ENCODE results near the gene KRT14.
"Not testable (repeated sequence)": the region's sequence is repeated elsewhere in the genome, so short reads cannot be mapped to it uniquely, and the experiment has no call there.

The KRT14 gene

DNA sequence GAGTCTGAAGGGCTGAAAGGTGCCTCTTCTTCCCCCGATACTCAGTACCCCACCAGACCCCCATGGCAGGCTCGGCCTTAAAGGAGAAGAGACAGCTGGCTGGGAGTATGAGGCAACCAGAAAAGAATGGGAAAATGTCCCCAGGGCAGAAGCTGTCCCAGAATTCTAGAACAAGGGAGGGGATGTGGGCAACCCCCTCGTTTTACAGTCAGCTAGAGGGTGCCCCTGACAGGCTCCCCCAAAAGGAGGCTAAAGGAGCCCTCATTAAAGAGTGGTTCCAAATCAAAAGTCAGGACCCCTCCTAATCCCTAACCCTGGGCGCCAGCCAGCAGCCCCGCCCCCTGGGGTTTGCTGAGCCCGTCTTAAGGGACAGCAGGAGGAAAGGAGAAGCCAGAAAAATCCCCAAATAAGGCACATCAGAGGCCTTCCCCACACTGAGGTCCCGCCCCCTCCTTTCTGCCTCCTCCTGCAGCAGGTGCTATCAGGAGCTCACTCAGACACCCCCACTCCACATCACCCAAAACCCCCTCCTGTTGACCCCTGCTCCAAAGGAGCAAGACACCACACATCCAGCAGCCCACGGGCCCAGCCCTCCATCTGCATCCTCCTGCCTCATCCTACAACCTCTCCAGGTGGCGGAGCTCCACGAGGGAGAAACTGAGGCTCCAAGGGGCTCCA lies 36.6 kb upstream of the KRT14 start:
- not testable (repeated sequence) for DNase-seq (ENCODE audit: low read depth in 1 of 2, low spot score in 1 of 2)

DNA sequence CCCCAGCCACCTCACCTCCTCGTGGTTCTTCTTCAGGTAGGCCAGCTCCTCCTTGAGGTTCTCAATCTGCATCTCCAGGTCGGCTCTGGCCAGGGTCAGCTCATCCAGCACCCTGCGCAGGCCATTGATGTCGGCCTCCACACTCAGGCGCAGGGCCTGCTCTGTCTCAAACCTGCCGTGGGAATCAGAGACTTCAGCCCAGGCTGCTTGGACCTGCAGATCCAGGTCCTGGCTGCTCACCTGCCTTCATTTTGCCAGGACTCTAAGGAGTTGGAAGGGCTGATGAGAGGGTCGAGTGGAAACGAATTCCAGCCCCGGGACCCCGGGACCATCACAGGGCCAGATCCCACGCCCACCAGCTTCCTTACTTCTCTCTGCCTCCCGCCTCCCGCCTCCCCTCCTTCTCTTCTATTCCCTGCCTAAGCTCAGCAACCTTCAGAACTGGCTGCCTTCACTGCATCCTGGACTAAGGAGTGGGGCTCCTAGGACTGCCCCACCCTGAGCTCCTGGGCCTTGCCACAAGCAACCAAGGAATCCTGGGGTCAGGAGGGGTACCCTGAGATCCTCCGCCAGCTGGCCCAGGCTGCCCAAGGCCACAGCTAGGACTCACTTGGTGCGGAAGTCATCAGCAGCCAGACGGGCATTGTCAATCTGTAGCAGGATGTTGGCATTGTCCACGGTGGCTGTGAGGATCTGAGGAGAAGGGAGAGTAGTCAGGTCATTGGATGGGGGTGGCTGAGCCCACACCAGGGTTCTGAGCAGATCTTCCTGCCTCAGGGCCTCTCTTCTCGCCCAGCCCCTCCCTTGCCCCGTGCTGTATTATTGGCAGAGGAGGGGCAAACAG lies 35.9 kb upstream of the KRT14 start:
- DNase-seq (ENCODE audit: low read depth in 1 of 2, low spot score in 1 of 2) = not testable (repeated sequence)

DNA sequence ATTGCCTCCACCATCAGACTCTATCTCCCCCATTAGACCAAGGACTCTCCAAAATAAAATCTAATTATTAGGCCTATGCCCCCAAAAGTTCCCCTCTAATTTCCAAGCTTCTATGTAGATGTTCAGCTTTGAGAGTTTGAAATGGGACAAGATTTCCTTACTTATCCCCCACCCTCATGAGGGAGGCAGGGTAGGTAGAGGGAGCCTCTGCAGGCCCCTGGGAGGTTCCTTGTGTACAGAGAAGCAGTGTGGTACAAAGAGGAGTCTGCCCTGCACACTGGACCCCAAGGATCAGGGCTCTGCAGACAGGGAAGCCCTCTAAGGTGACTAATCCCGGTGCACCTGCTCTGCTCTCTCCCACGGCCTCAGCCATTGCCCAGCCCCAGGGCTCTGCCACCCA lies 35.2 kb upstream of the KRT14 start:
- no peak for DNase-seq (ENCODE audit: low read depth in 1 of 2, low spot score in 1 of 2)

DNA sequence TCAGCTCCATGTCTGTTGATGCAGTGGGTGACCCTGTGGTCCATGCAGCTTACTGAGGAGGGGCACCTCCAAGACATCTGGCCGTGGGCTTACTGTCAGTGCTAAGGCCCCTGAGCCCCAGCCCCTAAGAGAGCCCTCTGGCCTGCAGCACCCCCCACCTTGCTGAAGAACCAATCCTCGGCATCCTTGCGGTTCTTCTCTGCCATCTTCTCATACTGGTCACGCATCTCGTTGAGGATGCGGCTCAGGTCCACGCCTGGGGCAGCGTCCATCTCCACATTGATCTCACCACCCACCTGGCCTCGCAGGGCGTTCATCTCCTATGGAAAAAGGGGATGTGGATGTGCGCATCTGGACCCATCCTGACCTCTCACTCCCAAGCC lies 34.7 kb upstream of the KRT14 start:
- DNase-seq (ENCODE audit: low read depth in 1 of 2, low spot score in 1 of 2) = not testable (repeated sequence)

DNA sequence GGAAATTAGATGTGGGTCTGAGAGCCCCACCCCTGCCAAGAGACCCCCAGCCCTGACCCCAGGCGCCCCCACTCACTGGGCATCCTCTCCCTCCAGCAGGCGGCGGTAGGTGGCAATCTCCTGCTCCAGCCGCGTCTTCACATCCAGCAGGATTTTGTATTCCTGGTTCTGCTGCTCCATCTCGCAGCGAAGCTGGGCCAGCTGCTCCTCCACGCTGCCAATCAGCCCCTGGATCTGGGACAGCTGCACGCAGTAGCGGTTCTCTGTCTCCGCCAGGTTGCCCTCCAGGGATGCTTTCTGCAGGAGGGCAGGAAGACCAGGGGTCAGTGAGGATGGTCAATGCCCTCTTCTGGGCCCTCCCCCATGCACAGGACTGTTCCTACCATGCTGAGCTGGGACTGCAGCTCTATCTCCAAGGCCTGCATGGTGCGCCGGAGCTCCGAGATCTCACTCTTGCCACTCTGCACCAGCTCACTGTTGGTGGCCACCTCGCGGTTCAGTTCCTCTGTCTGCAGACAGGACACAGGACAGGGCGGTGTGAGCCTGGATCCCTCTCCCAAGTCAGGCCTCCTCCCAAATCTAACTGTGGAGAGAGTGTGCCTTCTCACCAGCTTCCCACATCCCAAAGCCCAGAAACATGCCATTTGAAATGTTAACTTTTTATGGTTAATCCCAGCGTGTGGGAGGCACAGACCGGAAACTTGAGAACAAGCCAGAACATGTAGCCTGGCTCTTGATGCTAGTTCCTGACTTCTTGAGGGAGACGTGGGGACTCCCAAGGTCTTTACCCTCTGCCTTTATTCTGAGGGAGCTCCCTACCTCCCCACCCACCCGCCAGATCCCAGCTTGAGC lies 34.1 kb upstream of the KRT14 start:
- no peak for DNase-seq (ENCODE audit: low read depth in 1 of 2, low spot score in 1 of 2)

DNA sequence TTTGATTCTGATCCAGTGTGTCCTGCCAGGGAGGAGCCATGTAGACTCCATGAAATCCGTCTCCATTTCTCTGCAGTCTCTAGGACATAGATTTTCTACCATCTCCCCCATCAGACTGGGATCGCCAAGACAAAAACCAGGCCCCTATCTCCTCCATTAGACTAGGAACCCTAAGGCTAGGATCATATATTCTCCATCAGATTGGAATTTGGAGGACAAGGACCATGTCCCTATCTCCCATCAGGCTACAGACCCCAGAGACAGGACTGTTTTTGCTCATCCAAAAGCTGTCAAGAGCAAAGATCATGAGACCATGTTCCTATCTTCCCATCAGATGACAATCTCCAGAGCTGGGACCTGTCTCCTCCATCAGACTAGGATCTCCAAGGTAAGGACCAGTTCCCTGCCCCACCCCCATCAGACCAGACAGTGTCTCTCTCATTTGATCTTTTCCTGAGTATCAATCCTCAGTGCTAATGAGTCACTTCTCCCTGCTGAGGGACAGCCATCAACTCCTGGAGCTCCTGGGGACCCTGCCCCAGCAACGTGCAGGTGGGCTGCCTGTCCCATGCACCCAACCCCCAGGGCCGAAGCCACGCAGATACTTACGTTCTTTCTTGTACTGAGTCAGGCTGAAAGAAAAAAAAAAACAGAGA lies 33.4 kb upstream of the KRT14 start:
- not testable (repeated sequence) for DNase-seq (ENCODE audit: low read depth in 1 of 2, low spot score in 1 of 2)

DNA sequence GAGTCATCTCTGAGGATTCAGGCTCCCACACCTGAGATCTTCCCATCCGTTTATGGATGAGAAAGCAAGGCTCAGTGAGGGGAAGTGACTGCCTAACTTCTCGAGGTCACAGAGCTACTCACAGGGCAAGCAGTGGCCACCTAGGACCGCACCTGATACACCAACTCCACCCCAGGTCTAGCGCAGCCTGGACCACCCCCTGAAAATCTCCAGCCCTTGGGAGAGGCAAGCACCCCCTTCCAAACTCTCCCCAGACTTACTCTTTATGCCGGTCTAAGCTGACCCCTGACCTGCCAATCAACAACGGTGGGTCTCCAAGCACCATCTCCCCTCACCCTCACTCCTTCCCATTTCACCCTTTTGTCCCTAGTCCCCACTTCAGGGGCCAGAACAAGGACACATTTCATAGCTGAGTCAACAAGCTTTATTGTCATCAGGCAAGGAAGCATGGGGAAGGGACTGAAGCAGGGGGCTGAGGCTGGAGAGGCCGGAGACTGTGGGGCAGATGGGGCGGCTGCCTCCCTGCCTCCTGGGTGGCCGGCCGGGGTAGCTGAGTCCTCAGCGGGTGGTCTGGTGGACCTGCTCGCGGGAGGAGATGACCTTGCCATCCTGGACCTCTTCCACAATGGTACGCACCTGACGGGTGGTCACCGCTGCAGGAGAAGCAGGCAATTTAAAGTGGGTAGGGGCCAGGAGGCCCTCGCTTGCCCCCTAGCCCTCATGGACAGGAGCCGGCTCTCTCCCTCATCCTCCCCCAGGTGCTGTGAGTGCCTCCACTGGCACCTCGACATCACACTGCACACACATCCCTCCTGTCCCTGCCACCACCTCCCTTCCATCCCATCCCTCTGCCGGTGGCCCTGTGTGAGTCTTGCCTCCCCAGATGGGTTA lies 32.6 kb upstream of the KRT14 start:
- DNase-seq (ENCODE audit: low read depth in 1 of 2, low spot score in 1 of 2) = no peak

DNA sequence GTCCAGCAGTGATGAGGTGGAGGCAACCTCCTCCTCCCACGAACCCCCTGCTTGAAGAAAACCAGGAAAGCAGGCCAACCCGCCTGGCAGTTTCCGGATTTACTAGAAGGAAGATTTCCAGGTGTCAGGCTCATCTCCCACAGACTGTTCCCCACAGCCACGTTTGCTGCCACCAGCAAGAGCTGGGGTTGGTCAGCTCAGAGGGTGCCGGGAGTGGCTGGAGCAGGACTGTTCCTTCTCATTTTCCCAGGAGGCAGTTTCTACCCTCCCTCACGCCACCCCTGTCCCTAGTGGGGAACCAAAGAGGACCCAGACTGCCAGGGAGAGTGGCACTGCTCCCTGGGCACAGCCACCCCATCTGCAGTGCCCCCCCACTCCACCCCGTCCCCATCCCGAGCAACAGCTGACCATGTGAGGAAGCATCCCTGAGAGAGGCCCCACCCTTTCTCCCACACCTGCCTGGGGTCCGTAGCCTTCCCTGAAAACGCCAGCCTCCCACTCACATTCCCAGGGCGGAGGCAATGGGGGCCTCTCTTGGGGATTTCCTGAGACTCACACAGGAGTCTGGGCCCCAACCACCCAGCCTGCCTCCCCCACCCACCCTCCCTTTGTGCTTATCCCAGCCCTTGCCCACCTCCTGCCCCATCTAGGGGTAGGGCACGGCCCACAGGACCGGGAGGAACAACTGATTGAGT lies 31.8 kb upstream of the KRT14 start:
- no peak for DNase-seq (ENCODE audit: low read depth in 1 of 2, low spot score in 1 of 2)

DNA sequence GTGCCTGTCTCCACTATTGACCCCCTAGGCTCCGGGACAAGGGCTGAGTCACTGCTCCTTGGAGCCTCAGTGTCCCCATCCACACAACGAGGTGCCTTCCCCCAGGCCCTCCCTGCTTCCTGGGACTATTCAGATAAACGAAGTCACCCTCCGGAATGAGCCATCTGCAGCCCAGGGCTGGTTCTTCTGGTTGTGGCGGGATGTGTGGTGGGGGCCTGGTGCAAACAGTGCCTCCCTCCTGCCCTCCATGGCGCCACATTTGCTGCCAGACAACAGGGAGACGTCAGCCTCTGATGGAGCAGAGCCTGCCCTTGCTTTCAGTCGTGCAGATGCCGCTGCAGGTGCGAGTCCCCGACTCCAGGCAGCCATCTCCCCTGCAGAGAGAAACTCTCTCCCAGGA lies 31.0 kb upstream of the KRT14 start:
- DNase-seq (ENCODE audit: low read depth in 1 of 2, low spot score in 1 of 2) = no peak

DNA sequence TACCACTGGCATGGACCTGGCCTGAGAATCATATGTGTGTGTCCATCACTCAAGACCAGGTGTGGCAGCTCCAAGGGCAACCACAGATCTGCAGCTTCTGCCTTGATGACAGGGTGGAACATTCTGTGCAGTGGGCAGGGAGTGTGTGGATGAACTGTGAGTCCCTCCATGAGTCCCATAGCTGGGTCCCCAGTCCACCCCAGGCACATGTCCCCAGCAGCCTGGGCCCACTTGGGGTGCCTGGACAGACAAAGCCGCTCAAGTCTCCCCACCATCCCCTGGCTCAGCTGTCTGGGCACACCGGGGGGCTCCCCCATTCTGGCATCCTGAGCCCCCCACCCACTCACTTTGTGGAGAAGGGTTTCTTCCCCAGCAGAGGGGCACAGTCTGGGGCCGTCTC lies 30.4 kb upstream of the KRT14 start:
- no peak for DNase-seq (ENCODE audit: low read depth in 1 of 2, low spot score in 1 of 2)

DNA sequence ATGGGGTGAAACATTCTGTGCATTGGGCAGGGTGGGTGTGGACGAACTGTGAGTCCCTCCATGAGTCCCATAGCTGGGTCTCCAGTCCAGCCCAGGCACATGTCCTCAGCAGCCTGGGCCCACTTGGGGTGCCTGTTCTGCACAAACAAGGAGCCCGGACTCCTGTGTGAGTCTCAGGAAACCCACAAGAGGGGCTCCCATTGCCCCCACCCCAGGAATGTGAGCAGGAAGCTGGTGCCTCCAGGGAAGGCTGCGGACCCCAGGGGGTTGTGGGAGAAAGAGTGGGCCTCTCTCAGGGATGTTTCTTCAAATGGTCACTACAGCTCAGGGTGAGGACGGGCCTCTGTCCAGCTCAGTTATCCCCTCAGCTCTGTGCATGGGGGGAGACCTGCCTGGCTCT lies 29.8 kb upstream of the KRT14 start:
- not testable (repeated sequence) for DNase-seq (ENCODE audit: low read depth in 1 of 2, low spot score in 1 of 2)

DNA sequence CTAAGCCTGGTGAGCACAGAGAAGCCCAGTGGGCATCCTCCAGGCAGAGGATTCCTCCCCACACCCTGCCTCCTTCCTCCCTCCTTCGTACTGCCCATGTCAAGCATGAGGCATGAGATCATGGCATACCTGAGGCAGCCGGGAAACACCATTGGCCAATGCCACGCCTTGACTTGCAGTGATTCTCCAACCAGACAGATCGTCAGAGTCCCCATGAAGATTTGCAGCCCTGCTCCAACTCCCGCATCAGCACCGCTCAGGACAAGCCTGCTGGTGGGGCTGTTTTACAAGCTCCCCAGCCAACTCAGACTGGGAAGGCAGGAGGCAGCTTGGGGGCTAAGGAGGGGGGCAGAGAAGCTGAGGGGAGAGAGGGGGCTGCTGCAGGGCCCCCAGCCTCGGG lies 28.8 kb upstream of the KRT14 start:
- DNase-seq (ENCODE audit: low read depth in 1 of 2, low spot score in 1 of 2) = no peak

DNA sequence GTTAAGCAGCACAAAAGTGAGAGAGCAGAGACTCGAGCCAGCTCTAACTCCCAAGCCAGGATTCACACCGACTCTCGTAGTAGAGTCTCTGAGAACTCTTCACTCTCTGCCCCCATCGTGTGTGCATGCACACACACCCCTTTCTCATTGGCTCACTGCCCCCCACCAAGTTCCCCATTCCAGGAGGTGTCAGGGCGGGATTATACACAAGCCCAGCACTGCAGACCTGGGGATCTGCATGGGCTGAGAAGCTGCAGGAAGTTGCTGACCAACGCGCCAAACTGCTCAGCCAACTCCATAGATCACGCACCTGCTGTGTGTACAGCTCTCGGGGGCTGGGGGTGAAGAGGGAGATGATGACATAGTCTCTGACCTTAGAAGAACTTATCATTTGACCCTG lies 28.1 kb upstream of the KRT14 start:
- DNase-seq (ENCODE audit: low read depth in 1 of 2, low spot score in 1 of 2) = not testable (repeated sequence)

DNA sequence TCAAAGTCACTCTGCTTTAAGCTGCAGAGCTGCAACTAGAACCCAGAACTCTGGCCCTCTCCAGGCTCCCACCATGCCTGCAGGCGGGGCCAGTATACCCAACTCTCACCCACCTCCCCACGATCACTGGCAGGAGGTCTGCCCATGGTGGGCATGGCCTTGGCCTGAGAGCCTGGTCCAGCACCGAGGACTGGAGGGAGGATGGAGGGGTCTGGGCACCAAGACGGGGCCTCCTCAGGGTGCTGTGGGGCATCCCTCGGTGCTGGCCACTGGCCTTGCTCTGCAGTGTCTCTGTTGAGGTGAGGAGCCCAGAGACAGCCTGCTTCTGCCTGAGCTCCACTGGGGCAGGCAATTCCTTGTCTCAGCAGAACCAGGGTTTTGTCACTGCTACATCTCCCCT lies 27.4 kb upstream of the KRT14 start:
- no peak for DNase-seq (ENCODE audit: low read depth in 1 of 2, low spot score in 1 of 2)

DNA sequence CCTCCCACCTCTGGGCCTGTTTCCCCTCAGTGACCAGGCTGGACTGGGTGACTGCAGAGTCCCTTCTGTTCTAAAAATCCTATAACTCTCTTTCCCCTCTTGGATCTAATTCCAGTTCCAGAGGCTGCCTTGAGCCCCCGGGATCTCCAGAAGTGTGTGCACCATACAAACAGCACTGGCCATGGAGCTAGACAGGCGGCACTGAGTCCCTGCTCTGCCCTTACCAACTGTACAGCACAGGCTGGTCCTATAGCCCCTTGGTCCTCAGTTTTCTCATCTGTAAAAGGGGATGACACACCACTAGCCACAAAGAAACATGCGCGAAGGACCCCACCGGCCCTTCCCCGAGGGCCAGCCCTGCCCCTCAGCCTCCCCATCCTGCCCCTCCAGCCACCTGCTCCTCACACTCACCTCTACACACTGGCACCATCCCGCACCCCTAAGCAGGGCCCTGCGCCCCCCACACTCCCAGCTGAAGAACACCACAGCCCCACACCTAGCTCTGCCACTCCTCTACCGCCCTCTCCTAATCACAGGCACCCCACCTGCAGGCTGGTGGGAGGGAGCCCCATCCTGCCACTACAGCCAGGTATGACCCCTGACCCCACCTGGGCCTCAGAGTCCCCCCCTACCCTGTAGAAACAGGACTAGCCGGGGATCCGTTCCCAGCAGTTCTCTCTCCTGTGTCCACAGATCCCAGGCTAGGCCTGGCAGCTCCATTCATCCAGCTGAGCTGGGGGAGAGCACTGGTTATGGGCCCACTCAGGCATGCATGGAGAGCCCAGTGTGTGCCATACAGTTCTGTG lies 26.8 kb upstream of the KRT14 start:
- DNase-seq (ENCODE audit: low read depth in 1 of 2, low spot score in 1 of 2) = no peak

DNA sequence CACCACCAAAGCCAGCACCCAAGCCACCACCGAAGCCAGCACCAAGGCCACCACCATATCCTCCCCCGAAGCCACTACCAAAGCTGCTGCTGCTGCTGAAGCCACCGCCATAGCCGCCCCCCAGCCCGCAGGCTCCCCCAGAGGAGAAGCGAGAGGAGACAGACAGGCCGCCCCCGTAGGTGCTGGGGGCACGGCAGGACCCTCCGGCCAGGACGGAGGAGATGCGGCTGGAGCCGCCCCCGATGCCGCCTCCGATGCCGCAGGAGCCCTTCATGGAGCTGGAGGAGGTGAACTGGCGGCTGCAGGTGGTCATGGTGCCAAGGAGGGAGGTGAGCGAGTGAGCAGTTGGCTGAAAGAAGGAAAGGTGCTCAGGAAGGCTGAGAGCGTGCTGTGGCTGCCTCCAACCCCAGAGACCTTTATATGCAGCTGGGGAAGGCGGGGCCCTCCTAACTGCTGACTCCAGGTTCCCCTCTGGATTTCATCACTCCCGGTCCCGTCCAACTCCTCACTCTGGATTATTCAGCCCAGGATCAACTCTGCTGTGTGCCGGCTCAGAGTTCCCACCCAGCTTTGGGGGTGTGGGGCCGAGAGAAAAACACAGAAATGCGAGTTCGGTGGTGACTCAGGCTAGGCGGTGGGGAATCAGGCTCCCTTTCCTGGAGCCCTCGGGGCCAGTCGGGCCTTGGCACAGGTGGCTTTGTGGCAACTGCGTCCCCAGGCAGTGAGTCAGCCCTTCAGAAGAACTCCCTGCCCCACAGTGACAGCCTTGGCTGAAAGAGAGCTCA lies 25.9 kb upstream of the KRT14 start, which contains the start of gene KRT16:
Gene KRT16 (minus strand): TSS at position 392 of the 785 bp plus-strand sequence. CDS start 79 bp downstream, at position 313.
- not testable (repeated sequence) for DNase-seq (ENCODE audit: low read depth in 1 of 2, low spot score in 1 of 2)

DNA sequence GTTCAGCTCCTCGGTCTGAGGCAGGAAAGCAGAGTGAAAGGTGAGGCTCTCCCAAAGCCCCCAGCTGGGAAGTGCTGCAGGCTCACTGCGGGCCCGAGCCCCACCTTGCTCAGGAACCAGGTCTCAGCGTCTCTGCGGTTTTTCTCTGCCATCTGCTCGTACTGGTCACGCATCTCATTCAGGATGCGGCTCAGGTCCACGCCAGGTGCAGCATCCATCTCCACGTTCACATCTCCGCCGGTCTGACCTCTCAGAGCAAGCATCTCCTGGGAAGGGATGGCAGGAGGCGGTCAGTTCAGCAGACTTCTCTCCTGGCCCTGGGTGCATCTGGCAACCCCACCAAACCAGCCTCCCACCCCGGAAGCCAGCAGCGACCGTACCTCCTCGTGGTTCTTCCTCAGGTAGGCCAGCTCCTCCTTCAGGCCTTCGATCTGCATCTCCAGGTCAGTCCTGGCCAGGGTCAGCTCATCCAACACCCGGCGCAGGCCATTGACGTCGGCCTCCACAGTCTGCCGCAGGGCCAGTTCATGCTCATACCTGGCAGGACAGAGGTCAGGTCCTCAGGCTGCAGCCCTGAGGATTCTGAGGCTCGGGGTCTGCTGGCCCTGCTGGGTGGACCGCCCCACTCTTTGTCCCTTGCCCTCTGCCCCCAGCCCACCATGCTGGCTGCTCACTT lies 24.4 kb upstream of the KRT14 start:
- no peak for DNase-seq (ENCODE audit: low read depth in 1 of 2, low spot score in 1 of 2)
